Right renal cortex interstitium (tissue), 3 donors: ENCODE results near the gene SLC9A1. TPM values are rescaled to one million over a fixed set of nuclear protein-coding genes. Genes with fewer than 3 reads are reported as not detected.

Source experiments
- DNase-seq, 3 donors: peaks; one replicate each; pipeline ENCODE4 v3.0.0-alpha.2; 2013; ENCODE audit warnings: low read depth in 3 of 3, low spot score in 2 of 3
- polyA plus RNA-seq, 3 donors: library from polyadenylated mRNA; unstranded; fragments of 120-200 nt; gene quantifications; one replicate each; pipeline ENCODE4 v1.2.1, GENCODE V29; 2013; ENCODE audit not compliant: insufficient read length in 3 of 3

The SLC9A1 gene
- polyA plus RNA-seq, 3 donors: 19.6 to 23.0 (median 20.0) TPM

DNA sequence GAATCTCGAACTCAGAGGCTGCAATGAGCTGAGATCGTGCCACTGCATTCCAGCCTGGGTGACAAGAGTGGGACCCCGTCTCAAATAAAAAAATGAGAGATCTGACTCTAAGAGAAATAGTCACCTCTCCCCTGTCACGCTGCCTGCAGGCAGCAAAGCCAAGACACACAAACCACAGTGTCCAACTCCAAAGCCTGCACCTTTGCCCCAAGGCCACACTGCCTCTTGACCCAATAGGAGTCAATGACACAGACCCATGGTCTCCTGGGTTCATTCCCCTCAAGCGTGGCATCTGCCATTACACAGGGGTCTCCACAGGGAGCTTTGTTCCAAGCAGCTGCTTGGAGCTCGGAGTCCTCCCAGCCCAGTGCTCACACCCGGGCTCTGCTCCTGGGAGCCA lies 46.3 kb downstream of the SLC9A1 start:
- DNase-seq: no peak

DNA sequence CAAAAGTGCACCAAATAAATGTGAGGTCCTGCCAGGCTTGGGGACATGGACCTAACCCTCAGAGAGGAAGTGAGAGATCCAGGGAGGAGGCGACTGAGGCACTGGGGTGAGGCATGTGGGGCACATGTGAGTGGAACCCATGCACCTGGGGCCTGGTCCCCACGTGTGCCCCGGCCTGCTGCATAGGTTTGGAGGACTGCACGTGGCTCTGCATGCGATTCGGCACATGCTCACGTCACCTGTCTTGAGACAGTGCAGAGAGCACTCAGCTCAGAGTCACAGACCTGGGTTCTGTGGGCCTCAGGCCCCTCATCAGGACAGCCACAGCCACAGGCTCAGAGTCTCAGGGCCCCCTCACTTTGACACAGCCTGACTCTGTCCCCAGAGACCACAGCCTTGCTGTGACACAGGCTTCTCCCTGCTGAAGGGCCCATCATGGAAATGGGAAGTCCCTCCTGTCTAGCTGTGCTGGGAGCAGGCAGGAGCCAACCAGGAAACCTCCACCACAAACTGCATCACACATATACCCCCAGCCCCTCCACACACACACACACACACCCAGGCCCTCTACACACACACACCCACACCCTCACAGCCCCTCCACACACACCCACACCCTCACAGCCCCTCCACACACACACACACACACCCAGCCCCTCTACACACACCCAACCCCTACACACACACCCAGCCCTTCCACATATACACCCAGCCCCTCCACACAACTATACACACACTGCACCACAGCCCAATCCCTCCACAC lies 48.2 kb downstream of the SLC9A1 start:
- no peak for DNase-seq

DNA sequence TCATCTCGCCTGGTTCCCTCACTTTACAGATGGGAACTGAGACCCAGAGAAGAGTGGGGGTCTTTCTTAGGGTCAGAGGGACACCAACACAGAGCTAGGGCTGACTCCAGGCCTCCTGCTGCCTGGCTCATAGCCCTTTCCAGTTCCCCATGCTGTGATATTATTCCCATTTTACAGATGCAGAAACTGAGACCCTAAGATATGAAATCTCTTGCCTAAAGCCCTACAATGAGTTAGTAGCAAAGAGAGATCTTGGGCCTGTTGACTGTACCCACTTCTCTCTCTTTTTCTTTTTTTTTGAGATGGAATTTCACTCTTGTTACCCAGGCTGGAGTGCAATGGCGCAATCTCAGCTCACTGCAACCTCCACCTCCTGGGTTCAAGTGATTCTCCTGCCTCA lies 49.9 kb downstream of the SLC9A1 start:
- DNase-seq: no peak

DNA sequence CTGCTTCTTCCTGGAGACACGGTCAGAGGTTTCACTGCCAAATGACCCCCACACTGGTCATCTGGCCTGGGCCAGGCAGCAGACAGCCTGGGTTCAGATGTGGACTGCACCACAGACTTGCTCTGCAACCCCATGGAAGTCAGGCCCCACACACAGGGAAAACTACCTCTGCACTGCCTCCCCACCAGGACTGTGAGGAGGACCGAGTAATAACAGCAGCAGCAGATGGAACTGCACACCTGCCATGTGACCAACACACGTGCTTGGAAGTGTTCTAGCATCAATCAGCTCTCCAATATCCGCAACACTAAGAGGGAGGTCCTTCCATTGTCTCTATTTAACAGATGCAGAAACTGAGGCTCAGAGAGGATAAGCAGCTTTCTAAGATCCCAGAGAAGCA lies 51.4 kb downstream of the SLC9A1 start:
- no peak for DNase-seq

DNA sequence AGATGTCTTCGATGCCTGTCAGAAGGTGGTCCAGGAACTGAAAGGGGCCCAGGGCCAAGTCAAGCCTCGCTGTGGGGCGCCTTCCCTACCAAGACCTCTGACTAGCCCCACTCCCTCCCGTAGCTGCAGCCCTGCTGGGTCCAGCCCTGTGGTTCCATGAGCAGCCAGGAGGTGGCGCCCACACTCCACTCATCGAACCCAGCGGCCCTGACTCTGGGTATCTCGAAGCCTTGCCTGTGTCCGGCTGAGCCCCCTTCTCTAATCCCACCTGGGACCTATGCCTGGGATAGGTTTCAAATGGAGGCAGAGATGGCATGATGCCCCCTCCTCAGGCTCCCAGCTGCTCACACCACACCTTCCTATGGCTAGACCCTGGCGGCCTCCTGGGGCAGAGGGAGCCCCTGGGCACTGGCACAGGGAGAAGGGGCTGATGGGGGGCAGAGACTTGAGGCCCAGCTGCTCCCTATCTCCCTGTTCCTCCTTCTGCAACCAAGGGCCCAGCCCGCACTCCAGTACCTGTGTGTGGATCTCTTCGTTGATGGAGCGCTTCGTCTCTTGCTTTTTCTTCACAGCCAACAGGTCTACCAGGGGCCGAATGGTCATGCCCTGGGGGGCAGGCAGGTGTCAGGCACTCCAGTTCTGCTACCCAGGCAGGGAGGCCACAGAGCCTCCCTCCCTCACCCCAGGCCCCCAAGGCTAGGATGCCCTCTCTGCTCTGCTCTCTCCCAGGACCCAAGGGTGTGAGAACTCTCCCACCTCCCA lies 52.0 kb downstream of the SLC9A1 start:
- DNase-seq: no peak

DNA sequence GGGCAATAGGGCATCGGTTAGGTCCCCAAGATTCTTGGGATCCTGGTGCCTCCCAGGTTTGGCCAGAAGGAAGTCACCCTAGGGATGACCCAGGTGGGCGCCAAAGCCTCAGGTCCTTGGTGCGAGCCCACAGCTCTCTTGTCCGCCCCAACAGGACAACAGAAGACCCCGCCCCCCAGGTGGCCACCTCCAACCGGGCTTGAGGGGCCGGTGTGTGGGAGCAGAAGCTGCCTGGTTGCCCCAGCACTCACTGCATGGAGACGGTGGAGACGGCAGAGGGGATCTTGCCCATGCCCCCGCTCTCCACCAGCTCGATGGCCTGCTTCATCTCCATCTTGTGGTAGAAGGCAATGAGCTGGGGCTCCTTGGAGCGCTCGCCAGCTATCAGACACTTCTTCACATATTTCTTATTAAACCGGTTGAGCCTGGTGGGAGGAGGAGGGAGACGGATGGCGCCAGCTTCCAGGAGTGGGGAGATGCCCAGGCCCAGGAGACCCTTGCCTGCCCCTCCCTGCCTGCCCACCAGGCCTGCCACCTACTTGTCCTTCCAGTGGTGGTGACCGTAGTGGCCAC lies 52.7 kb downstream of the SLC9A1 start:
- no peak for DNase-seq

DNA sequence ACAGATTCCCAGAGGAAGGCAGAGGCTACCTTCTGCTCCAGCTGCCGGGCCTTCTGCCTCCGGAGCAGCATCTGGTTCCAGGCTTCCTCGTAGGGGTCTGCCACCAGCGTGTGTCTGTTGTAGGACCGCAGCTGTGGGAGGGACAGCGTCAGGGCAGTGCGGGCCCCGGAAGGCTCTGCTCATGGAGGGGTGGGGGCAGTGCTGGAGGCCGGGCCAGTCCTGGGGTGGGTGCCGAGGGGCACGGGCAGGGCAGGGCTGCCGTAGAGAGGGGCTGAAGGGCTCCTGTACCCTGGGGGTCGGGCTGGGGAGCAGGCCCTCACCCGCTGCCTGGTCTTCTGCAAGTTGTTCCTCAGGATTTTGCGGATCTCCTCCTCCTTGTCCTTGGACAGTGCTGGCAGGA lies 53.2 kb downstream of the SLC9A1 start:
- DNase-seq: no peak

DNA sequence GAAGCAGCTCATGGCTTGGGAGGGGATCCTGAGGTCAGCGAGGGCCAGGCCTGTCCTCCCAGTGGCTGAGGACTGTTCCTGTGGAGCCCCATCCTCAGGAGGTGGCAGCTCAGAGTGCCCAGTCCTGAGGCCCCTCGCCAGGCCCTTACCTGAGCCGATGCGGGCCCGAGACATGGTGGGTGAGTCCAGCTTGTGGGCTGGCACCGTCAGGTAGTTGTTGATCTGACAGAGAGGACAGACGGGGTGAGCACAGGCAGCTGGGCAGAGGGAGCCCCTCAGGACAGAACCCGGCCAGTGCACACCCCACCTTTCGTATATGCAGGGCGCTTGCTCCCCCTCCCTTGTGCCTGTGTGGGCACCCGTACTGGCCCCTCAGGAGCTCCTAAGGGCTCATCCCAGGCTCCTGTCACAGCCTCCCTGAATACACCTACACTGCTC lies 53.9 kb downstream of the SLC9A1 start:
- DNase-seq: no peak

DNA sequence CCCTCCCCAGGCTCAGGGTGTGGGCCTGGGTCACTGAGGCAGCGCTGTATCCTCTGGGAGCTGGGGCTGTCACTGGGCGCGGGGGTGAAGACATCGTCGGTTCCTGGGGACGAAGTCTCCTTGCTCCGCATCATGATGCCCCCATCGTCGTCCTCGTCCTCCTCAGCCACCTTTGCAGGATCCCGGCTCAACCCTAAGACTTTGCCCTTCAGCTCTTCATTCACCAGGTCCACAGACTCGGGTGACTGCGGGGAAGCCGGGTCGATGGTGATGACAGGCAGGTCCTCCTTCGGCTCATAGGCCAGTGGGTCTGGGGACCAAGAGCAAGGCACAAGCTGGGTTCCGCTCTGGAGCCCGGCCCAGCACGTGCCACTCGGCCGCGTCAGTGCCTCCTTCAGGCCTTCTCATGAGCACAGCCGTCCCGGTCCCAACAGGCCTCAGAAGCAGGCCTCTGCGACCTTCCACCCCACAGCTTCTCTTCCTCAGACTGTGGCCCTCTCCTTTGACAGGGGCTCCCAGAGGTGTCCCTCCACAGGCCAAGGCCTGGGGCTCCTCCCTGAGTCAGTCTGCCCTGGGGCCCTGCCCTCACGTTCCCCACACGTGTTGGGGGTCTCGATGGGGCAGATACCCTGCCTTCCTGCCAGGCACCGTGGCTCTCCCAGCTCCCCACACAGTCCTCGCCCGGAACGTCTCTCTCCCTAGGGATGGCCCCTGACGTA lies 54.4 kb downstream of the SLC9A1 start:
- no peak for DNase-seq

DNA sequence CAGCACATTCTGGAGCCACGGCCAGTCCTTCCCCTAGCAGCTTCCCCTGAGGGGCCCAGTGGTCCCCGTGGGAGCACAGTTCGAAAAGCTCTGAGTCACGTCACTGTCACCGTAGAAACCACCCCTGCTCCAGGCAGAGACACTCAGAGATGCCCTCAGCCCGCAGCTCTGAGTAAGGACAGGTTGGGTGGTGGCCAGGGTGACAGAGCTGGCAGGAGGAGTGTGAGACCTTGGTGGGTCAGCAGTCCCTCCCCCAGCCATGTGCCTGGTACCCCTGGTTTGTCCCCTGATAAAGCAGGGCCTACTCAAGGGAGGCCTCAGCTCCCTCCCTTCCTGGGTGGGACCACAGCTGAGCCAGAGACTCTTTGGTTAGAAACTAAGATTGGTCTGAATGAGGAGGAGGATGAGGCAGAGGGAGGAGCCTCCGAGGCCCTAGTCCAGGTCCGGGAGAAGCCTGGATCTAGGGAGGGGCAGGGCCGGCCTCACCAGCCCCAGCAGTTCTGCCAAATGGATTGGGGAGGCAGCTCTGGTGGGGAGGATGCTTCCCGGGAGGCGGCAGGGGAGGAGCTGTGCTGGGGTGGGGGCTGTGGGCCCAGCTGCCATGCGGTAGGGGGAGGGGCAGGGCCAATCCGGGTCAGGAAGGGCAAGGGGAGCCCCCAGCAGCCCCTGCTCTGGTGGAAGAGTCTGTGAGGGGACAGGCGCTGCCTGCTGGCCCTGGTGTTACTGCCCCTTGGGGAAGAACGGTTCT lies 55.2 kb downstream of the SLC9A1 start:
- DNase-seq: no peak

DNA sequence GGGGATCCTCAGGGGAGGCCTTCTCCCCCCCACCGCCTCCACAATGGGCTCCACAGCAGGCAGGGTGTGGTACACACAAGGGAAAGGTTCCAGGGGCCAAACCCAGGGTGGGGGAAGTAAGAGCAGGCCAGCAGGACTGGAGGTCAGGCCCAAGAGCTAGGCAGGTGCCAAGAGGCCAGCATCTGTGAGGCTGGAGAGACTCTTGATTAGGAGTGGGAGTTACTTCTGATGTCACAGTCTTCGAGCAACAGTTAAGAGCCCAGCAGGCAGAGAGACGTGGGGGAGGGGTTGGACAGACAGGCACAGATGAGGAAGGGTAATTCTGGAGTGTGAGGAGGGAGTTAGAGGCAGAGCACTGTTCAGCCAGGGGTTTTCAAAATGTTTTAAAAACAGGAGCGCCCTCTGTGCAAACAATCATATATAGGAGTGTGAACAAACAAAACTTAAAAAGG lies 55.8 kb downstream of the SLC9A1 start:
- DNase-seq: no peak

DNA sequence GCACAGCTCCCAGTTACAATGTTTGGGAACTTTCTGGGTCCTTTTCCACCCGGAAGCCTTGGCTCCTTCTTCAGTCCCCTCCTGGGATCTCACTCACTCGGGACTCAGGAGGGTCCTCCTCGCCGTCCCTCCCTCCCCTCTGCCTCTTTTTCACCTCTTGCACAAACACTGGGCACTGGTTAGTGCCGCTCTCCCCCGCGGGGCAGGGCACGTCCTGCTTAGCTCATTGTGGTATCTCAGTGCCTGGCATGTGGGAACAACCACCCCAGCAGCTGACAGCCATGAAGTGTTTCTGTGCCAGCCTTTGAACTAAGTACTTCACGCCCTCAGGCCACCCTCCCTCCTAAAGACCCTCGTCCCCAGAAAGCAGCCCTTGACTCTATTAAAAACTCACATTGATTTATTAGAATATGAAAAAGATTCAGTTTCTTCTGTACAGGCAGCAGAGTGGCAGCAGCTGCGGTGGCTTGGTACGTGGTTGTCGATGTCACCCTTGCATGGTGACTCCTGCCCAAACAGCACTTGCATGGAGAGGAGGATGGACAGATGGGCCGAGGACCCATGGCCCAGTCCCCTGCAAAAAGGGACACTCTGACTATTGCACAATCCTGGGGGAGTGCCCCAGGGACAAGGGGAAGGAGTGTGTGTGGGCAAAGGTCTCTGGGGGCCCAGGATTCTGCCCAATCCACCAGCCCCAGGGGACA lies 56.3 kb downstream of the SLC9A1 start:
- no peak for DNase-seq

DNA sequence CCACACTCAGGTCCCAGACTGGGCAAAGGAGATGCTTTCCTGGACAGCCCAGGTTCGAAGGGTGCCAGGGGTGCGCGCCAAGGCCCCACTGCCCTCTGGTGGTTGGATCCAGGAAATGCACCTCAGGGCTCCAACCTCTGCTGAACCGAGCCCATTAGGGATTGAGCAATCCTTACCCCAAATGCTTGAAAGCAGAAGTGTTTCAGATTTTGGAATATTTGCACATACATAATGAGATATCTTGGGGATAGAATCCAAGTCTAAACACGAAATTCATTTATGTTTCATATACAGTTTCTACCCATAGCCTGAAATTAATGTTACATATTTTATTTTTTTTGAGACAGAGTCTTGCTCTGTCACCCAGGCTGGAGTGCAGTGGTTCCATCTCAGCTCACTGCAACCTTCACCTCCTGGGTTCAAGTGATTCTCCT lies 57.4 kb downstream of the SLC9A1 start:
- DNase-seq: no peak

DNA sequence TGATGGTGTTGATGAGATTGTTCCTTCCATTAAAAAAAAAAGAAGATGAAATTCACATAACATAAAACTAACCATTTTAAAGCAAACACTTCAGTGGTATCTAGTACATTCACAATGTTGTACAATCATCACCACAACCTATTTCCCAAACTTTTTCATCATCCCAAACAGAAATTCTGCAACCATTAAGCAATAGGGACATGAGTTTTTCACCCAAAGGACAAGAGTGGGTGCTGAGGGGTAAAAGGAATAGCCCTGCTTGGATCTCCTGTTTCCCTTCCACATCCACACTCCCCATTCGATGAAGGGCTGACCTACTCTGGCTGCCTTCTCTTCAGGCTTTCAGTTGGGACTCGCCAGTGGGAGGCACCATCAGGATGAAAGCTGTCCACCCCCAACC lies 59.3 kb downstream of the SLC9A1 start:
- DNase-seq: no peak

DNA sequence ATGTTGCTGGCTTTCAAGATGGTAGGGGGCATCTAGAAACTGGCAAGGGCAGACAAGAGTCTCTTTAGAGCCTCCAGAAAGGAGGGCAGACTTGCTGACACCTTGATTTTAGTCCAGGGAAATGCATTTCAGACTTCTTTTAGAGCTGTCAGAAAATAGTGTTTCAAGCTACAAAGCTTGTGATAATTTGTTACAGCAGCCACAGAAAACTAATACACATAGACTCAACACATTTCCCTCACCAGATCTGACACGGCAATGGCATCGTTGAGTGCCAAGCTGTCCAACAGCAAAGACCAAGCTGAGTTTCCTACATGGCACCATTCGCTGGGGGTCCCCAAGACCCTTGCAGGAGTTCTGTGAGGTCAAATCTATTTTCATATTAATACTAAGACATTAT lies 62.0 kb downstream of the SLC9A1 start:
- DNase-seq: no peak

DNA sequence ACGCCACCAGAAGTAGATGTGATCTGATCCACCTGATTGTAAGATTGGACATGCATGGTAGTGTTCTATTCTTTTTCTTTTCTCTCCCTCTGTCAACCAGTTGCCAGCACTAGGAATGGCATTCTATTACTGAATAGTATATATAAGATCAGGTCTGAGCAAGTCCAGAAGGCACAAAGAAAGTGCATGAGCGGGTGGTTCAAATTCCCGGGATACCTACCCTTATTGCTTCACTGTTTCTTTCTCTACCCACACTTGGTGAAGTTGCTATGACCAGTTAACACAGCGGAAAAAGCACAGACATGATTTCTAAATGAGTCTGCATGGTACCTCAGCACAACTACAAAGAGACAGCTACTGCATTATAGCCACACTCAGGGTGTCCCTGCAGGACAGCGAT lies 64.0 kb downstream of the SLC9A1 start:
- no peak for DNase-seq

DNA sequence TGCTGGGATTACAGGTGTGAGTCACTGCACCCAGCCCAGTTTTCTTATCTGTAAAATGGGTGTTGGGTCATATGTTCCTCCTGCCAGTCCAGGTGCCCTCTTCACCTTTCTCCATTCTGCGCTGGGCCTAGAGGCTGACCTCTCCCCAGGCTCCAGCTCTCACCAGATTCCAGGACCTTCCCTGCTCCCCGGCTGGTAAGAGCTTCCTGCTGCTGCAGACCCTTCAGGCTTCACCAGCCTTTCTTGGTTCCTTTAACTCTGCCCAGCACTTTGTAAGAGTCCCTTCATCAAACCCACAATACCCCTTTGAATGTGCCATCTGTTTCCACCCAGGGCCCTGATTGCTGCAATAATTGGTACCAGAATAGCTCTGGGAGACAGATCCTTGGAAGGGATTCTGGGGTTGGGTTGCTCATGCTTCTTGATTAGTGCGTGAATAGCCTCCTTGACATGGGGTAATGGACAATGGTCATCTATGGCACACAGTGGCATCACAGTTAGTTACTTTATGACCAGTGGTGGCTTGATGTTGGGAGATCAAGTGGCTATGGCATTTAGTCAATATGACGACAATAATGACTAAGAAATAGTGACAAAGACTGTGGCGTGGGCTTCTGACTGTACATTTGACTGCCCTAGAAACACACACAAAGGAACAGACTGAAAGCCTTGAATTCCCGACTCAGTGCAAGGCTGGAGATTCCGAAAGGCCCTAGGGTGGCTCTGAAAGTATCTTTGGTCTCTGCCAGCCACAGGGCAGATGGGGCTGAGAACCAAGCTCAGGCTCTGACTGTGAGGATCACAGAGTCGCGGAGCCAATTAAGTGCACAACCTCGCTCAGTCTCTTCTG lies 67.3 kb downstream of the SLC9A1 start:
- DNase-seq: no peak

DNA sequence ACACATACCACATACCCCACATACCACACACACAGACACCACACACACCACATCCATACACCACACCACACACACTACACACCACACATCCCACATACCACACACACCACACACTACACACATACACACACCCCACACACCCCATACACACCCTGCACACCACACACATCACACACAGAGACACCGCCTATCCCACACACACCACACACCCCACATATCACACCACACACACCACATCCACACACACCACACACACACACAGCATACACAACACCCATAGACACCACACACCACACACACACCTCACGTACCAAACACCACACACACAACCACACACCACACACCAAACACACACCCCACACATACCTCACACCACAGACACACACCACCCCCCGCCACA lies 68.3 kb downstream of the SLC9A1 start:
- DNase-seq: no peak

DNA sequence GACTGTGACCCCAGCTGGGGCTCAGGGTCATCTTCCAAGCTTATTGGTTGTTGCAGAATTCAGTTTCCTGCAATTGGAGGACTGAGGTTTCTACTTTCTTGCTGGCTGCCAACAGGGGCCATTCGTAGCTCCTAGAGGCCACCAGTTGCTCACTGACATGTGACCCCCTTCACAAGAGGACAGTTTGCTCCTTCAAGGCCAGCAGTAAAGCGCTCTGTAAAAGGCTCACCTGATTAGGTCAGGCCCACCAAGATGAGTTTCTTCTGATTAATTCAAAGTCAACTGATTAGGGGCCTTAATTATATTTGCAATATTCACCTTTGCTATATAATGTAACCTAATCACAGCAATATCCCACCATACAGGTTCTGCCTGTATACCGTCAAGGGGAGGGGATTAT lies 68.9 kb downstream of the SLC9A1 start:
- DNase-seq: no peak
